Astrocyte (in vitro differentiated cells and primary cell): Measurements from ENCODE around the gene PNMT.

Experiments
- EZH2 ChIP-seq: IDR thresholded peaks from 2 replicates; pipeline ENCODE4 v1.6.1; 2012; ENCODE audit warnings: mild to moderate bottlenecking, low read length, inconsistent platforms; ENCODE audit not compliant: insufficient read depth
- TF ChIP-seq, protein P1 (sequence below): IDR thresholded peaks from 2 replicates; pipeline ENCODE4 v1.5.1; 2011; ENCODE audit warnings: low read depth, mild to moderate bottlenecking, inconsistent platforms, low read length, moderate library complexity; ENCODE audit not compliant: insufficient read depth

GRCh38 chr17:39665642-39666224 lies 2.5 kb upstream of the PNMT start:
- TF ChIP-seq, protein P1, sequence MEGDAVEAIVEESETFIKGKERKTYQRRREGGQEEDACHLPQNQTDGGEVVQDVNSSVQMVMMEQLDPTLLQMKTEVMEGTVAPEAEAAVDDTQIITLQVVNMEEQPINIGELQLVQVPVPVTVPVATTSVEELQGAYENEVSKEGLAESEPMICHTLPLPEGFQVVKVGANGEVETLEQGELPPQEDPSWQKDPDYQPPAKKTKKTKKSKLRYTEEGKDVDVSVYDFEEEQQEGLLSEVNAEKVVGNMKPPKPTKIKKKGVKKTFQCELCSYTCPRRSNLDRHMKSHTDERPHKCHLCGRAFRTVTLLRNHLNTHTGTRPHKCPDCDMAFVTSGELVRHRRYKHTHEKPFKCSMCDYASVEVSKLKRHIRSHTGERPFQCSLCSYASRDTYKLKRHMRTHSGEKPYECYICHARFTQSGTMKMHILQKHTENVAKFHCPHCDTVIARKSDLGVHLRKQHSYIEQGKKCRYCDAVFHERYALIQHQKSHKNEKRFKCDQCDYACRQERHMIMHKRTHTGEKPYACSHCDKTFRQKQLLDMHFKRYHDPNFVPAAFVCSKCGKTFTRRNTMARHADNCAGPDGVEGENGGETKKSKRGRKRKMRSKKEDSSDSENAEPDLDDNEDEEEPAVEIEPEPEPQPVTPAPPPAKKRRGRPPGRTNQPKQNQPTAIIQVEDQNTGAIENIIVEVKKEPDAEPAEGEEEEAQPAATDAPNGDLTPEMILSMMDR: no peak
- peak; percentile 25 for TF ChIP-seq EZH2
